CD4-positive, alpha-beta T cell treated with Interleukin-17A for 1 hour (primary cell): ENCODE data around the gene MGAT2.
A peak's percentile ranks its signal among the peaks of the same experiment; 100 is the strongest.

Source experiments
- DNase-seq: peaks from one replicate; pipeline ENCODE4 v3.0.0-alpha.2; 2020

MGAT2 gene

DNA sequence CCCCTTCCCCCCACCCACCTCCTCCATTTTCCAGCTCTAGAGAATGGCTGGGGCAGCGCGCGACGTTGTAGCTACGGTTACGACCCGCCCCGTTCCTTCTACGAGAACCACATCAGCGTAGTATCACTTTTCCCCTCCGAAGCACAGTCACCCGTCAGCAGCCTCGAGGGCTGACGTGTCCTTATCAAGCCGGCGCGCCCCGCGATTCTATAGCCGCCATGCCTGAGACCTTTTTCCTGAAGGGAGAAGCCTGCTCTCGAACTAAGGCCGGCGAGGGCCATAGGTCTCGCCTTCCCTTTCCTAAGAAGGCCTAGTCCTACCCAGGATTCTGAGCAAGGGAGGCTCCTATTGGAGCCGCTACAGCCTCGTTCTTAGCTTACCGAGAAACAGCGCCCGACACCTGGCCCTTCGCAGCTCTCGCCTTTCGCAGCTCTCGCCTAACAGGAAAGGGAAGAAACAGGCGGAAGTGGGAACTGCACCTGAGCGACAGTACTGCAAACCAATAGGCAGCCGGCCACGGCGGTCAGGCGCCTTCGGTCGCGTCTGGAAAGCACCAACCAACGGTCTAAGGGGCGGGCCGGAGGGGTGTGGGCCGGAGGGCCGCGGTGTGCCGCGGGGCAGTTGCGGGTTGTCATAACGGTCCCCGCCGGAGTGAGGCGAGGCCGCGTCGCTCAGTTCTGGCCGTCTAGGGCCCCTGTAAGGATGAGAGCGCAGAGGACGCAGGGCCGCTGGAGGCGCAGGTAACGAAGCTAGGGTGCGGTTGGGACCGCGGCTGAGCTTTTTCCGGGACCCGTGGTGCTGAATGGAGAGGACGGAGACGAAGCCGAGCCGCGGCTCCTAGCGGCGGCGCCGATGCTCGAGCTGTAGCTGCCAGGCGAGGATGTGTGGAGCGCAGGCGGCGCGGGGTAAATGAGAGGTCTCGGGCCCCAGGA, at the start of gene MGAT2, which contains the start of gene RPL36AL:
MGAT2 (plus strand) TSS at position 618 of the 932 bp plus-strand sequence. CDS start 470 bp downstream, outside the sequence.
RPL36AL (minus strand) TSS at position 445 of the 932 bp plus-strand sequence. CDS start 1,522 bp downstream, outside the sequence.
- DNase-seq = peak; percentile 95

DNA sequence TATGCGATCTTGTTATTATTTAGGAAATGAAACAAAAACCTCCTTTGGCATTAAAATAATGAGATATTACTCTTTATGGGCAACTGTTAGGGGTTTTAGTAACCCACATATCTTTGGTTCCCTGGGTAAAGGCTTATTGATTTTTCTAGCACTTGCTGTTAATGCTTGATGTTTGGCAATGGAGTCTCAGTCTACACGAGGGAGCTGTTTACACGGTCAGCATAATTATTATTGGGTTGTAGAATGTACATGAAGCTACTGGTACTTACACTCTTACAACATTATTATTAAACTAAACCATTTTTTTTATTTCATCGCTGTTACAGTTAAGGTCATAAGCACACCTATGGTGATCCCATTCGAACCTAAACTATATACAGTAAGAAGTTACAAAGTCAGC, 46.6 kb upstream of the MGAT2 start:
- no peak for DNase-seq

DNA sequence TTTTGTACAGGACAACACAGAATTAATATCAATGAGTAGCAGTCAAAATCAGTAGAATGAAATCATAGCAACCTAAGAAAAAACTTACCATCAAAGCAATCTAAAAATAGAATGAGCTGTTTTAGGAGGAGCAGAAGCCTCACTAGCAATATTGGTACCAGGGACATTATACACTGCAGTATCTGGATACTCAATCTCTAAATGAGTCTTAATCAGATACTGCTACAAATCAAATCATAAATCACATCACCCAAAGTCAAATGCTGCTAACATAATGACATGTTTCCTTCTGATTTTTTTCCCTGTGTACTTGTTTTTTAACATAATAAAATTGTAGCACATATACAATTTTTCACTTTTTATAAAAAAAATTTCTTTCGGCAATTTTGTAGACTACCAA, 42.5 kb upstream of the MGAT2 start:
- DNase-seq = no peak

- no peak for DNase-seq
Measured at GRCh38 chr14:49579841-49580240, 40.8 kb upstream of the MGAT2 start.

DNA sequence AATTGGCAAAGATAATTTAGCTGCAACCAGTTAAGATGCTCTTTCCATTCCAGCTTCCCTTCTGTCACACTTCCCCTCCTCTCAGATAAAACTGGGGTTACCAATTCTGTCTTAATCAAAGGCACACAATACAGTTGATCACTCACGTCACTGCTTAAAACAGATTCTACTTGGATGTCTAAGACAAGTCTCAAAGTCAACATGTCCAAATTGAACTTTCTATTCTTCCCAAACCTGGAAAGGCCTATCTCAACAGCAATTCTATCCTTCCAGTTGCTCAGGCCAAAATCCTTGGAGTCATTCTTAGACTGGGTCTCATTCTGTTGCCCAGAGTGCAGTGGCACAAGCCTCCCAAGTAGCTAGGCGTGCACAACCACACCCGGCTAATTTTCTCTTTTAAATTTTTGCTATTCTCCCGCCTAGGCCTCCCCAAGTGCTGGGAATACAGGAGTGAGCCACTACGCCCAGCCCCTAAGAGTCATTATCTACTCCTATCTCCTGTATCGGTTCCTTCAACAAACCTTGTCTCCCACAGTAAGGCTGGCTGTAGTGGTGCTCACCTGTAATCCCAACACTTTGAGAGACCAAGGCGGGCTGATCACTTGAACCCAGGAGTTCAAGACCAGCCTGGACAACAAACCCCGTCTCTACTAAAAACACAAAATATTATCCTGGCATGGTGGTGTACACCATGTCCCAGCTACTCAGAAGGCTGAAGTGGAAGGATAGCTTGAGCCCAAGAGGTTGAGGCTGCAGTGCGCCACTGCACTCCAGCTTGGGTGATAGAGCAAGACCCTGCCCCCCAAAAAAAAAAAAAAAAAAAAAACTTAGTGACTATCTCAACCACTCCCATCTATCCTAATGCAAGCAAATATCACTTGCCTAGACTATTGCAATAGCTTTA, 39.1 kb upstream of the MGAT2 start:
- no peak for DNase-seq

DNA sequence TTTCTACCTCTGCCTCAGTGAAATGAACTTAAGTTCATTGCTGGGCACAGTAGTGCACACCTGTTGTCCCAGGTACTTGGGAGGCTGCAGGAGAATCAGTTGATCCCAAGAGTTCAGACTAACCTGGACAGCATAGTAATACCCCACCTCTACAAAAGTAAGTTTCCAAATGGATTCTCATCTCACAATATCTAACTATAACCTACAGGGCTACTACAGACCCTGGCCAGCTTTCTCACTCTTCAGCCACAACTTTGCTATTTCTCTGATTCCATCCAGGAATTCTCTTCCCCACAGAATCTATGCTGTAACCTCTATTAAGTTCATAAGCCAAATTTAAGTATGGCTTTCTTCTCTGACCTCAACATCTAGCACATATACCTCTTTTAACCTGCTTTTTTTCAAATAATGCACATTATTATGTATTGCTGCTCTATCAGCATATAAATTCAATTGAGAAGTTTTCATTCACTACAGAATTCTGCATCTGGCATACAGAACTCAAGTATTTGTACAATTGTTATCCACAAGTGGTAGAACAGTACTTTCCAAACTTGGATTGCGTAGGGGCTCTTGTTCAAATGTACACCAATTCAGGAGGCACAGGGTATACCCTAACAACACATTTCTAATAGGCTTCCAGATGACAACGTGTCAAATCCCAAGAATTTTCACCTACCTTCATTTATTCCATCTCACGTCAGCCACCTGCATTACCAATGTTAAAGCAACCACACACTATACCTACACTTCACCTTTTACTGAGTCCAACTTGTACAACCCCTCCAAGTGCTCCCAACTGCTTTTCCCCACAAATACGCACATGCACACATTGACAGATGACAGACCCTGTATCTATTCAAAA, 38.3 kb upstream of the MGAT2 start:
- DNase-seq = no peak

DNA sequence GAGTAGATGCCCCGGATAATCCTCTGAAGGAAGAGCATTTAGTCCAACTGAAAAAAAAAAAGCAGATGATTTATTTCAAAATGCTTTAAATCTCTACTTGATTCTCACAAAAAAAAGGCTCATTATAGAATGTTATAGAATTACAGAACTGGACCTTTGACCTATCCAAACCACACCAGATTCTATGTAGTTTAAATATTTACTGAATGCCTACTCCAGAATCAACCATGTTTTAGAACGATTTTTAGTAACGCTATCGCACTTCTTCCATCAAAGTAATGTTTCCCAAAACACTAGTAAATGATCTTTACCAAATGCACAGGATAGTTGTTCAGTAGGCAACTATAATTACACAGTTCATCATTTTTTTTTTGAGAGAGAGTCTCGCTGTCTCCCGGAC, 37.0 kb upstream of the MGAT2 start:
- no peak for DNase-seq

DNA sequence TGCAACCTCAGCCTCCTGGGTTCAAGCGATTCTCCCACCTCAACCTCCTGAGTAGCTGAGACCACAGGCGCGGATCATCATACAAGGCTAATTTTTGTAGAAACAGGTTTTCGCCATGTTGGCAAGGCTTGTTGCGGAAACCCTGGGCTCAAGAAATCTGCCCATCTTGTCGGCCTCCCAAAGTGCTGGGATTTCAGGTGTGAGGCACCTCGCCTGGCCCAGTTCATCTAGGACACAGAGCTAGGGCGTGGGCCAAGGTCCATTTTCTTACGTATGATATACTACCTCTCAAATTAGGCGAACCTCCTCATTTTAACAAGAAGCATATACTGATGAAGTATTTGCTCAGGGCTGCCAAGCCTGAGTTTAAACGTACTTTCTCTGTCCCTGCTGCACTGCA, 36.5 kb upstream of the MGAT2 start:
- no peak for DNase-seq

- DNase-seq = peak; percentile 34
Measured at GRCh38 chr14:49584981-49585640, 35.5 kb upstream of the MGAT2 start.

DNA sequence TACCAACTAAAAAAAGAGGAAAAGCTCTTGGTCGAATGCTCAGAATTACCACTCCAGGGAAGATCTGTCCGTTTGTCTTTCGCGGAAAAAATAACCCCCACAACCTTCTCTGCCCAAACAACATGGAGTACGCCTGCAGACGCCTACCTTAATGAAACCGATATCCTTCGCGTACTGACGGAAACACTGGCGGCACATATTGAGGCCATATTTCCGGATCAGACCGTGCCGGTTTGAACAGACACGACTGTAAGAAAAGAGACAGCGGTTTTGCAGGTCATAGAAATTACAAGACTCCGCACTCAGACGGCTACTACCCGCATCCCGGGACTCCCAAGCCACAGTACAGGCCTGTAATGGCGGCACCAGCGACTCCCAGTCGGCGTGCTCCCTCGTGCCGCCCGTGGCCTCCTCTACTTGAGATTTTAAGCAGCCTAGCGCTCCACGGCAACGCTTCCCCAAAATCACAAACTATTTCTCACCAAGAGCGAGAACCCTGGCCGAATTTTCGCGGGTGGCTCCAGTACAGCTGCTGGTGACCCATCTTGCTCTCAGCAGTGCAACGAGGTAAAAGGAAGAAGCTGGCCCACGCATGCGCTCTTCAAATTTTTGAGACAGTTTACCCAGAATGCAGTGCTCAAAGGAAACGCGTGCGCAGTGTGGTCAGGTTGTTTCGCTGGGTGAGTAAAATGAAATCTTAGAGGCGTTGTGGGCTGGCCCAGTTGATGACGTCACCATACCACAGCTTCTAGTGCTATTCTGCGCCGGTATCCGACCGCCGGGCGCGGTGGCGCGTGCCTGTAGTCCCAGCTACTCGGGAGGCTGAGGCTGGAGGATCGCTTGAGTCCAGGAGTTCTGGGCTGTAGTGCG, 34.6 kb upstream of the MGAT2 start, which contains the start of gene RPS29:
RPS29 (minus strand) TSS at position 578 of the 870 bp plus-strand sequence; CDS start at position 544, 34 bp downstream.
- DNase-seq = peak; percentile 99

GRCh38 chr14:49586673-49587460, 33.7 kb upstream of the MGAT2 start:
- peak; percentile 88 for DNase-seq

- no peak for DNase-seq
Measured at GRCh38 chr14:49589387-49589786, 31.2 kb upstream of the MGAT2 start.

DNA sequence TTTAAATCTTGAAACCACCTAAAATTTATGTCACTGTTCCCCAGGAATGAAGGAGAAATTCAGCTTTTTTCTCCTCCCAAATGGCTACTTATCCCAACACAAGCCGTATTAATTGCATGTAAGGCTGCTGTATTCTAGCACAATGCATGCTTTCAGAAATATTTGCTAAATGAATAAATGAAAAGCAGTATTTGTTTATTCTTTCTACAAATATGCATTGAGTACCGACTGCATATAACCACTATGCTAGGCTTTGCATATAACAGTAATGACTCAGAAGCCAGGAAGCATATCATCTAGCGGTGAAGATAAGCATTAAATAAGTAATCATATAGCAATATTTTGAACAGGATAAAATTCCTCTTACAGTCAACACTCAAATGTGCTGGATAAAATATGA, 27.6 kb upstream of the MGAT2 start:
- no peak for DNase-seq

DNA sequence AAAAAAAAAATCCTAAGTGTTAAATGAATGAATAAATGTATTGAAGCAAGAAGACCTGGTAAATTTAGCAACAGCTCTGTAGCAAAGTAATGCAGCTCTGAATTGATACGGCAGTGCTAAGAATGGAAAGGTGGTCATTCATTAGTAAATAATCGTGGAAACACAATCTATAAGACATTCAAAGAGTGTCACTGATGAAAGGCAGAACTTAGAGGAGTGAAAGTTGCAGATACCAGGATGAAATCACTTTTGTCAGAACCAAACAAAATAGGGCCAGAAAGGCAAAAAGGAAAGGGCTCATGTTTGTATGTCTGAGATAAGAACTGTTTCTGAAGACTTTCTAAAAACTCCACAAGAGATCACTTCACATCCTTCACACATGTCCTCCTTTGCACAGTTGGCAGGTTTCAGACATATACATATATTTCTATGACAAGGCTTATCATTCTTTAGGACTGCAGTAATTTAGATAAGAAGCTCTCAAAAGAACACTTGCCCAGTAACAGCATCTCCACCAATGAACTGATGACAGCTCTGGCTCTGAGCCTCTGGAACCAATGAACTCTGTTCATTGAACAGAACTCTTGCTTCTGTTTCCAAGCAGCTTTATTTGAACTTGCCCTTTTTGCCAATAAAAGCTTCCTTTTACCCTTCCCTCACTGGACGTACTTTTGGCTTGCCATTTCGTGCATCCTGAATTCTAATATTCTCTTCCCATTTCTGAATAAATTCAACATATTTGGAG, 26.1 kb upstream of the MGAT2 start:
- DNase-seq = no peak

DNA sequence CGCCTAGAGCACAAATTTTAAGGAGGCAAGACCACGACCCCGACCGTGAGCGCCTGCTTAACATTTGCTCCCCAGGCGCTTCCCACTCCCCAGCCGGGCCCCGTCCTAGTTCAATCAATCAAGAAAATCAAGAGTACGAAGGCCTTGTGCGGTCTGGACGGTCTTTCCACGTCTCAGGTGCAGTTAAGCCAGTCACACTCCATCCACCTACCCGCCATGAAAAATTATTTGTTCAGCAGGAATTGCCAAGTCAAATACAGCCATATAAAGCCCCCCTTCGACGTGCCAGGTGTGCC, 22.5 kb upstream of the MGAT2 start:
- no peak for DNase-seq

GRCh38 chr14:49598485-49599300, 21.9 kb upstream of the MGAT2 start, which contains the start of gene LRR1:
TSS of gene LRR1 (plus strand) at chr14:49598940. CDS start at chr14:49599021, 81 bp downstream.
- DNase-seq = peak; percentile 87

GRCh38 chr14:49607583-49607982, 13.0 kb upstream of the MGAT2 start:
- no peak for DNase-seq

DNA sequence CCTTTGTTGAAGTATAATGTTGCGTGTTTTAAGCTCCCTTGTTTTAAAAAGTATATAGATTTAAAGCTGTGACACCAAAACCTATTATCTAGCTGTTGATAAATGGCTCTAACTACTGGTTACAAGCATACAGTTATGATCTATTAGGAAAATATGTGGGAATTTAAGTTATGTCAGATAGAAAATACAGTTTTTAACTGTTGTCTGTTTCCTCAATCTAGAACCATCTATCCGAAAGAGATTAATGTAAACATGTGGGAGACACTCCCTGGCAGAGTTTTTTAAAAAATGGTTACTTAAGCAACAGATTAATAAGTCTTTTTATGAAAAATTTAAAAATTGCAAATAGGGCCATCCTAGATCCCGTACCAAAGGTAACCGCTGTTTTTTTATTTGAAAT, 8.3 kb upstream of the MGAT2 start:
- no peak for DNase-seq
